ENCODE measurements around the gene ZNF662. TPM values are rescaled to one million over a fixed set of nuclear protein-coding genes. Genes with fewer than 3 reads are reported as not detected.

The ZNF662 gene
- total RNA-seq, 6 experiments from 2014 or later: 0.21 to 1.4 (median 0.51) TPM; not detected in 1

DNA sequence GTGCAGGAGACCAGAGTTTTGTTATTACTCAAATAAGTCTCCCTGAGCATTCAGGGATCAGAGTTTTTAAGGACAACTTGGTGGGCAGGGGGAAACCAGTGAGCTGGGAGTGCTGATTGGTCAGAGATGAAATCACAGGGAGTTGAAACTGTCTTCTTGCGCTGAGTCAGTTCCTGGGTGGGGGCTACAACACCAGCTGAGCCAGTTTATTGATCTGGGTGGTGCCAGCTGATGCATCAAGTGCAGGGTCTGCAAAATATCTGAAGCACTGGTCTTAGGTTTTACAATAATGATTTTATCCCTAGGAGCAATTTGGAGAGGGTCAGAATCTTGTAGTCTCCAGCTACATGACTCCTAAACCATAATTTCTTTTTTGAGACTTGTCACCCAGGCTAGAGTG, 13.8 kb upstream of the ZNF662 start:
- no peaks in the 10 kb centered on the region for H3K36me3 Mint-ChIP-seq (ENCODE audit: low read depth)
- H3K9me3 Mint-ChIP-seq: no peaks in the 10 kb centered on the region
- no peaks in the 10 kb centered on the region for H3K4me1 Mint-ChIP-seq (ENCODE audit: low read depth)
- no peak overlapping the region for H3K27ac Mint-ChIP-seq
- TF ChIP-seq, protein P1, sequence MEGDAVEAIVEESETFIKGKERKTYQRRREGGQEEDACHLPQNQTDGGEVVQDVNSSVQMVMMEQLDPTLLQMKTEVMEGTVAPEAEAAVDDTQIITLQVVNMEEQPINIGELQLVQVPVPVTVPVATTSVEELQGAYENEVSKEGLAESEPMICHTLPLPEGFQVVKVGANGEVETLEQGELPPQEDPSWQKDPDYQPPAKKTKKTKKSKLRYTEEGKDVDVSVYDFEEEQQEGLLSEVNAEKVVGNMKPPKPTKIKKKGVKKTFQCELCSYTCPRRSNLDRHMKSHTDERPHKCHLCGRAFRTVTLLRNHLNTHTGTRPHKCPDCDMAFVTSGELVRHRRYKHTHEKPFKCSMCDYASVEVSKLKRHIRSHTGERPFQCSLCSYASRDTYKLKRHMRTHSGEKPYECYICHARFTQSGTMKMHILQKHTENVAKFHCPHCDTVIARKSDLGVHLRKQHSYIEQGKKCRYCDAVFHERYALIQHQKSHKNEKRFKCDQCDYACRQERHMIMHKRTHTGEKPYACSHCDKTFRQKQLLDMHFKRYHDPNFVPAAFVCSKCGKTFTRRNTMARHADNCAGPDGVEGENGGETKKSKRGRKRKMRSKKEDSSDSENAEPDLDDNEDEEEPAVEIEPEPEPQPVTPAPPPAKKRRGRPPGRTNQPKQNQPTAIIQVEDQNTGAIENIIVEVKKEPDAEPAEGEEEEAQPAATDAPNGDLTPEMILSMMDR (IDR thresholded peaks at IDR 0.05): no peak
- peaks cover 14% of the 10 kb centered on the region for H3K27me3 Mint-ChIP-seq (ENCODE audit: insufficient read depth)
- no peak overlapping the region for H3K4me3 Mint-ChIP-seq
- no peak for DNase-seq

DNA sequence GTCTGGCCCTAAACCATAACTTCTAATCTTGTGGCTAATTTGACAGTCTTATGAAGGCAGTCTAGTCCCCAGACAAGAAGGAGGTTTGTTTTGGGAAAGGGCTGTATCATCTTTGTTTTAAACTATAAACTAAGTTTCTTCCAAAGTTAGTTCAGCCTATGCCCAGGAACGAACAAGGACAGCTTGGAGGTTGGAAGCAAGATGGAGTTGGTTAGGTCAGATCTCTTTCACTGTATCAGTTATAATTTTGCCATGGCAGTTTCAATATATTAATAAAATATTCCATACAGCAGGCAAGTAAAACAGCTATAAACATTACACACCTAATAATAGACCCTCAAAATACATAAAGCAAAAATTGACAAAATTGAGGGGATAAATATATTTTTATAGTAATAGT, 13.1 kb upstream of the ZNF662 start:
- TF ChIP-seq, protein P1 (IDR thresholded peaks at IDR 0.05): no peak
- H3K36me3 Mint-ChIP-seq (ENCODE audit: low read depth): no peaks in the 10 kb centered on the region
- H3K27ac Mint-ChIP-seq: no peak overlapping the region
- no peak overlapping the region for H3K4me3 Mint-ChIP-seq
- H3K4me1 Mint-ChIP-seq (ENCODE audit: low read depth): no peaks in the 10 kb centered on the region
- H3K27me3 Mint-ChIP-seq (ENCODE audit: insufficient read depth): peaks cover 12% of the 10 kb centered on the region
- no peak for DNase-seq
- no peaks in the 10 kb centered on the region for H3K9me3 Mint-ChIP-seq

DNA sequence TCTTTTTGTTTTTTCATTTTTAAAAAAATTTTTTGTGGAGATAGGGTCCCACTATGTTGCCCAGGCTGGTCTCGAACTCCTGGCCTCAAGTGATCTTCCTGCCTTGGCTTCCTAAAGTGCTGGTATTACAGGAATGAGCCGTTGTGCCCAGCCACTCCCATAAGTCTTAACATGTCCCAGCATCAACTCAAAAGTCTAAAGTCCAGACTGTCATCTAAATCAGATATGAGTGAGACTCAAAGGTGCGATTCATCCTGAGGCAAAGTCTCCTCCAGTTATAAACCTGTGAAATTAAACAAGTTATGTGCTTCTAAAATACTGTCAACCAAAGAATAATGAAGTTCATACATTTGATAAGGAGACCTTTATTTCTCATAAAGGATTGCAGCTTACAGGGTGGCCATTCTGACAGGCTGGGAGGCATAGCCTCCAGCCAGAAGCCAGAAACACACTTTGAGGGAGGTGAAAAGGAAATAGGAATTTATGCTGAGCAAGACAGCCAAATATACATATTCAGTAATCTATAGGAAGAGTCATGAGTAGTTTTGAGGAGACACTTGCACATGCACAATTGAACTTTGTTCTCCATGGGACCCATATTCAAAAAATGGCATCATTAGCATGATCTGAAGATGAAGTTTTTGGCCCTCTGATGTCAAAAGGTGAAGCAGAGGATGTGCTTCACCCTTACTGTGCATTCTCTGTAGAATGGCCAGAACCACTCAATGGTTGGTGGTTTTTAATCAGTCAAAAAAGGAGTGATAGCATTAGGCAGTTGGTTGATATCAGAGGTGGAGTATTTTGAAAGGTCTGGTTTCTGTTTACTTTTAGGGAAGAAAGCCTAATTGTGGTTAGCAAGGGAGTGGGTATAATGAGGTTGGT, 11.0 kb upstream of the ZNF662 start:
- TF ChIP-seq, protein P1 (IDR thresholded peaks at IDR 0.05): no peak
- Mint-ChIP-seq H3K9me3 (no peaks in the 10 kb centered on the region), H3K36me3 (ENCODE audit: low read depth) (no peaks in the 10 kb centered on the region), H3K4me3 (no peak overlapping the region), H3K4me1 (ENCODE audit: low read depth) (no peaks in the 10 kb centered on the region), H3K27ac (no peak overlapping the region), H3K27me3 (ENCODE audit: insufficient read depth) (peaks cover 3% of the 10 kb centered on the region; the same call in 1 of the 2 replicates)
- DNase-seq: no peak

DNA sequence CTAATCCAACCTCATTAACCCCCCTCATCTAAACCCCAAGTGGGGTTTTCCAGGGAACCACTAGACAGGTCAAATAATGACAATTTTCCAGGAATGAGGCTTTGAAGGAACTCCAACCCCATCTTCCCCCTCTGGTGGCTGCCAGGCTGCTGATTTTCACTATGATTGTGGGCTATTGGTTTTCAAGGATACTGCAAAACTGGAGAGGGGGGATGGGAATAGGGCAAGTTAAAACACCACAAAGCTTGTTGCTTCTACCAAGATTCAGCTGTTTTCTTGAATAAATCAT, 10.4 kb upstream of the ZNF662 start:
- peaks cover 3% of the 10 kb centered on the region; the same call in 1 of the 2 replicates for H3K27me3 Mint-ChIP-seq (ENCODE audit: insufficient read depth)
- H3K4me1 Mint-ChIP-seq (ENCODE audit: low read depth): no peaks in the 10 kb centered on the region
- H3K4me3 Mint-ChIP-seq: no peak overlapping the region
- H3K27ac Mint-ChIP-seq: no peak overlapping the region
- DNase-seq: no peak
- TF ChIP-seq, protein P1 (IDR thresholded peaks at IDR 0.05): no peak
- no peaks in the 10 kb centered on the region for H3K36me3 Mint-ChIP-seq (ENCODE audit: low read depth)
- no peaks in the 10 kb centered on the region for H3K9me3 Mint-ChIP-seq

GRCh38 chr3:42898896-42899675, 6.9 kb upstream of the ZNF662 start:
- H3K27ac Mint-ChIP-seq: no peak overlapping the region
- no peak for DNase-seq
- H3K27me3 Mint-ChIP-seq (ENCODE audit: insufficient read depth): peaks cover 11% of the 10 kb centered on the region
- peaks cover 9% of the 10 kb centered on the region for H3K4me1 Mint-ChIP-seq (ENCODE audit: low read depth)
- H3K9me3 Mint-ChIP-seq: no peaks in the 10 kb centered on the region
- no peaks in the 10 kb centered on the region for H3K36me3 Mint-ChIP-seq (ENCODE audit: low read depth)
- H3K4me3 Mint-ChIP-seq: no peak overlapping the region
- TF ChIP-seq, protein P1 (IDR thresholded peaks at IDR 0.05): peak; percentile 17; the same call in 1 of the 2 replicates
